Effector CD4-positive, alpha-beta T cell (primary cell): Measurements from ENCODE around the gene EFNA5.

Experiments
- DNase-seq: peaks from one replicate; pipeline ENCODE4 v3.0.0-alpha.2; 2020

The EFNA5 gene

GRCh38 chr5:107542428-107542827 is 128.3 kb downstream of the EFNA5 start:
- no peak for DNase-seq

GRCh38 chr5:107541400-107541799 is 129.3 kb downstream of the EFNA5 start:
- no peak for DNase-seq

GRCh38 chr5:107539726-107540330 is 130.9 kb downstream of the EFNA5 start:
- no peak for DNase-seq

GRCh38 chr5:107538805-107539445 is 131.8 kb downstream of the EFNA5 start:
- DNase-seq: no peak

DNA sequence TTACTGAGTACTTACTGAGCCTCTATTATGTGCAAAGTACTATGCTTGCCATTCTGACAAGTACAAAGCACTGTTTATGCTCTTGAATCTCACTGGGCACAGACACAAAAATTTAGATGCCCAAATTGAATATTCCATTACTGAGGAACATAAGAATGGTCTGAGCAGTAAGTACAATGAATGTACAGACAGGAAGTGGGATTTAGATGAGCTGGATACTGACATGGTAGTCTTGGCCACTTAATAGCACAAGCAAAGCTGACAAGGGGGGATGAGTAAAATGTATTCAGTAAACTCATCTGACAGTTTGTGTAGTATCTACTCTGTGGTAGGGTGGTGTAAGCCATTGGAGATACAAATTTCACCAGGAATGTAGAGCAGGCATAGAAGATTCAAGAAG is 132.4 kb downstream of the EFNA5 start:
- no peak for DNase-seq

GRCh38 chr5:107535849-107536248 is 134.9 kb downstream of the EFNA5 start:
- no peak for DNase-seq

- DNase-seq: no peak
Observed at GRCh38 chr5:107533910-107534876, 136.5 kb downstream of the EFNA5 start.

GRCh38 chr5:107532916-107533315 is 137.8 kb downstream of the EFNA5 start:
- no peak for DNase-seq

DNA sequence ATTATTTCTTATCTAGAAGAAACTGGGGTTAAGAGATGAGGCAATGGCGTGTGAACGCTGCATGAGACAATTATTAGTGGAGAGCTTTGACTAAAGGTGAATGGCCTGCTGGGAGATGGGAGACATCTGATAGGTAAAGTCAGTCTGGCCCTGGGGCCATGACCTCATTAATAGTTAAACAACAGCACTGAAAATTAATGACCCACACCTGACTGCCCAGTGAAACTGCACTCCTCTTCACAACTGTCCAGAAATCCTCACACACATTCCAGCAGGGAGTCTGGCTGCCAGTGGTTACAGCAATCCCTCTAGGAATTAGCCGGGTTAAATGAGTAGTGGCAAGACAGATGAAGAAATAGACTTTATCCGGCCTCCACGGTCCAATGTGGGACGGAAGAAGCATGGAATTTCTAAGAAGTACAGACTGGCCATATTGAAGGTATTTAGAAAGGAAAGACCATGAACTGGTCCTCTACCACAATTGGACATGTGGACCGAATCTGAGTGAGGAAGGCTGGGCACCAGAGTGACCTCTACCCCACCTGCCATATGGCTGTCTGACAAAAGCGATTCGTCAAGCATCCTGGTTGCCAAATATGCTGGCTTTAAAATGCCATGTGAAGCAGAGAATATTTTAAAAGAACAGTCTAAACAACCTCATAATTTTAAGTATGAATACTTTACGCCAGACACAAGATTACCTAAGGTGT is 138.4 kb downstream of the EFNA5 start:
- DNase-seq: no peak

- DNase-seq: no peak
Observed at GRCh38 chr5:107531308-107531707, 139.4 kb downstream of the EFNA5 start.

- DNase-seq: no peak
Observed at GRCh38 chr5:107529618-107530017, 141.1 kb downstream of the EFNA5 start.

GRCh38 chr5:107526270-107526937 is 144.3 kb downstream of the EFNA5 start:
- DNase-seq: no peak

- no peak for DNase-seq
Observed at GRCh38 chr5:107524111-107524510, 146.6 kb downstream of the EFNA5 start.

DNA sequence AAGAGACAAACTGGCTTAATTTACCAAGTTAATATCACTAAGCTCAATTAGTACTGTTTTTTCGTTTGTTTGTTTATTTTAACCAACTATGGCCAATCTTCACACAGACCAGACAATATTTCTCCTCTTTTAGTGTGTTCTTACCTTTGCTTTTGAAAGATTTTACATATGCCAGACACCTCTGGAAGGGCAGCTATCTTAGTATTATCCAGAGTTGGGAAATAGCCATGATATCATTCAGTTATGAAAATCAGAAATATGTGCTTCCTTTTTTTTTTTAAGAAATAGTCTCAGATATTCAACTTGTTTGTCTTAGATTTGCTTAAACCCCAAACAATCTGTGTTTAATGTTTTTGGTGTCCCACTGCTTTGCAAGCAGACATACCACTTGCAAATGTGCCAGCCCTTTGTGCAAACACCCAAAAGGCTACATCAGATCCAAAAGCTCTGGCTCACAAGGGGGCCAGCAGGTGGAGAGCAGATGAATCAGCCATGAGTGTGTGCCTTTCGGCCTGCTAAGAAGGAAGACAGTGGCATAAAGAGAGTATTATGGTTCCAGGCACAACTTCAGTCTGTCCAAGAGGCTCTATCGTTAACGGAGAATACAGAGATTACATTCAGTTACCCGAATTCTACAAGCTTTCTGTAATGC is 147.6 kb downstream of the EFNA5 start:
- no peak for DNase-seq

- DNase-seq: no peak
Observed at GRCh38 chr5:107522456-107522855, 148.3 kb downstream of the EFNA5 start.

- no peak for DNase-seq
Observed at GRCh38 chr5:107519900-107520354, 150.8 kb downstream of the EFNA5 start.

DNA sequence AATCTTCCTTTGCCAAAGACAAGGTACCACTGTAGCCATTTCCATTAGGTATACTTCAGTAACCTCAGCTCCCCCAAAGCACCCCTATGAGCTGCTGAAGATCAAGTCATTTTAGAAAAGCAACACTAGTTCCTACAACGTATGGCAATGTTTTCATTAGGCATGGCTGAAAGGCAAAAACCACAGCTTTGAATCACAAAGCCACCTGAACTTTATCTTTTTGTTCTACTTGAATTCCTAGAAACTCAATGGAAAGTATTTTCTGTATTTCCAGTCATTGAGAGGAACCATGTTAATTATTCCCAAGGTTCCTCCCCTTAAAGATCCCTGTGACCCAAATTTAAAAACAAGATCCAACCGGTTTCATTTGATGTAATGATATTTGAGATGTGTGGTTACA is 152.1 kb downstream of the EFNA5 start:
- DNase-seq: no peak

DNA sequence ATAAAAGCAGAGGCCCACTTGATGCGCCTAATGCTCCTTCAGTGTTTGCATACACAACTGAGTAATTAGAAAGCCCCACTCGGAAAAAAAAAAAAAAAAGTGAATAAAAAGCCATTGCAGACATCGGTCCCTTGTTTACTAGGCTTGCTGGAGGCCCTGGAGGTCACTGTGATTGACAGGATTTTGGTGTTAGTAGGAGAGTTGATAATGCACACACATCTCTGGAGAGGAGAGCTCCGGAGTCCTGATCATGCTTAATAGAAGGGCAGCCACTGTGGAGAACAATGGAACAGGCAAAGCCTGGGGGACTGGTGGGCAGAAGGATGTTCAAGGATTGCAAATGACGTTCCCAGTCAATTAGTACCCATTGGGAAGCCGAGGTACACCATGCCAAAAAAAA is 152.5 kb downstream of the EFNA5 start:
- no peak for DNase-seq

DNA sequence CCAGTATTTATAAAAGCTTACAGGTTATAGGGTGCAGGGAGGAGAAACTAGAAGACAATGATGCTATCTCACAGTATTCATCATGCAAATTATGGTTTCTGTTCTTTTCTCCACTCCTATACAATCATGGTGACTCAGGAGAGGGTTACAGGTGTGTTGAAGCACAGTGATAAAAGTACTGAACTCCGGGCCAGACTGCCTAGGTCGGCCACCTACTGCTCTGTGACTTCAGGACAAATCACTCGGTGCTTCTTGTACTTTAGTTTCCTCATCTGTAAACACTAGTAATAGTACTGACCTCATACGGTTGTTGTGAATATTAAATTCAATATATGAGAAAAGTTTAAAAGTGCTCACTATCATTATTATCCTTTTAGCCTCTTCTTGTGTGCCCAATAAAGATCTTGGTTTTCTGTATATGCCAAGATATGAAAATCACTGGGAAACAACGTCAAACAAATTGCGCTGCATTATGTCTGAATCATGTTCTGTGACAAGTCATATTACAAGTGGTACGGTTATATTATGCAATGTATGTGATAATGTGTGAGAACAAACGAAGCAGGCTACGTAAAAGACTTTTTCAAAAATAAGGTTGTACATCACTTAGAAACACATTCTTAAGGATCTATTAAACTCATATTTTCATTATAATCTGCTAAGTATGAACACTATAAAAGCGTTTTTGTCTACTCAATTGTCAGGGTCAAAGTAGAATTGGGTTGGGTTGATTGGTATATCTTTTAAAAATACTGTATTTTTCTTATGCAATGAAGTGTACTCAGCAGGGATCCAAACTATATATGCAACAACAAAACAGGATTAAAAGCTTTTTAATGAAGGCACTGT is 153.3 kb downstream of the EFNA5 start:
- no peak for DNase-seq

GRCh38 chr5:107516452-107517184 is 154.1 kb downstream of the EFNA5 start:
- DNase-seq: no peak
